Activated T-cell treated with anti-CD3 and anti-CD28 coated beads, Interleukin-2, amount 50 U/mL, for 1 hour (primary cell): Measurements from ENCODE around the gene REXO1.

Experiments
- DNase-seq: peaks from one replicate; pipeline ENCODE4 v3.0.0-alpha.2; 2020

The REXO1 gene

GRCh38 chr19:1828279-1829238 lies 19.7 kb downstream of the REXO1 start:
- DNase-seq, result no peak

GRCh38 chr19:1827566-1828278 lies 20.6 kb downstream of the REXO1 start:
- no peak for DNase-seq

GRCh38 chr19:1826557-1827521 lies 21.4 kb downstream of the REXO1 start:
- DNase-seq, result no peak

GRCh38 chr19:1825909-1826556 lies 22.2 kb downstream of the REXO1 start:
- DNase-seq, result peak; percentile 79

- no peak for DNase-seq
Measured at GRCh38 chr19:1824252-1824622, 24.0 kb downstream of the REXO1 start.

GRCh38 chr19:1823539-1824251 lies 24.6 kb downstream of the REXO1 start:
- no peak for DNase-seq

GRCh38 chr19:1823020-1823419 lies 25.3 kb downstream of the REXO1 start:
- no peak for DNase-seq

GRCh38 chr19:1822210-1822609 lies 26.1 kb downstream of the REXO1 start:
- no peak for DNase-seq

- no peak for DNase-seq
Measured at GRCh38 chr19:1819341-1820255, 28.7 kb downstream of the REXO1 start.

GRCh38 chr19:1818549-1819195 lies 29.6 kb downstream of the REXO1 start:
- no peak for DNase-seq

GRCh38 chr19:1817553-1818179 lies 30.6 kb downstream of the REXO1 start:
- no peak for DNase-seq

GRCh38 chr19:1816530-1817298 lies 31.6 kb downstream of the REXO1 start:
- DNase-seq, result no peak

- no peak for DNase-seq
Measured at GRCh38 chr19:1815605-1816529, 32.4 kb downstream of the REXO1 start.

GRCh38 chr19:1814833-1815604 lies 33.3 kb downstream of the REXO1 start:
- no peak for DNase-seq

GRCh38 chr19:1814391-1814790 lies 33.9 kb downstream of the REXO1 start:
- DNase-seq, result no peak
